Measurements from ENCODE around the gene GRIP2.

GRCh38 chr3:14464521-14464920 is 75.6 kb downstream of the GRIP2 start:
- TF ChIP-seq ARNT (IDR thresholded peaks at IDR 0.05) = no peak
- no peak for TF ChIP-seq L3MBTL2 (conservative IDR thresholded peaks at IDR 0.05)
- TF ChIP-seq BHLHE40 (IDR thresholded peaks at IDR 0.05; ENCODE audit: borderline replicate concordance) = no peak
- TF ChIP-seq PKNOX1 (IDR thresholded peaks at IDR 0.05) = no peak
- no peak for TF ChIP-seq TARDBP (IDR thresholded peaks at IDR 0.05)
- no peak for TF ChIP-seq SP1 (IDR thresholded peaks at IDR 0.05)
- TF ChIP-seq ELF4 (IDR thresholded peaks at IDR 0.05) = no peak
- TF ChIP-seq SUZ12 (IDR thresholded peaks at IDR 0.05) = no peak
- no peak for TF ChIP-seq FOXM1 (IDR thresholded peaks at IDR 0.05; ENCODE audit: borderline replicate concordance)
- no peak for TF ChIP-seq FOXA1 (IDR thresholded peaks at IDR 0.05)
- no peak for TF ChIP-seq HDGF (IDR thresholded peaks at IDR 0.05; ENCODE audit: borderline replicate concordance)
